GM12878 (cell line): ENCODE results near the gene XAB2. TPM values are rescaled to one million over a fixed set of nuclear protein-coding genes. Genes with fewer than 3 reads are reported as not detected.

Experiments used
- ATF3 ChIP-seq: IDR thresholded peaks from 2 replicates; pipeline ENCODE4 v1.6.1; 2011; ENCODE audit warnings: low read depth, mild to moderate bottlenecking, low read length, moderate library complexity, borderline replicate concordance; ENCODE audit errors: extremely low read depth
- BMI1 ChIP-seq: fragments of 450-650 bp; IDR thresholded peaks from 2 replicates; pipeline ENCODE4 v1.6.1; 2016; ENCODE audit warnings: mild to moderate bottlenecking, moderate library complexity, borderline replicate concordance
- CBX5 ChIP-seq: sonication (generic); IDR thresholded peaks from 2 replicates; pipeline ENCODE4 v1.6.1; 2016; ENCODE audit warnings: low read depth, moderate library complexity, mild to moderate bottlenecking, inconsistent platforms
- CEBPB ChIP-seq, 2 experiments: fragments of 150-350 bp in 1 of 2; IDR thresholded peaks; 2 replicates each; pipeline ENCODE4 v1.6.1; 2012 to 2014; ENCODE audit warnings: low read depth in 2 of 2, low read length in 2 of 2, borderline replicate concordance in 1 of 2, inconsistent platforms in 1 of 2
- EZH2 ChIP-seq: IDR thresholded peaks from 2 replicates; pipeline ENCODE4 v1.6.1; 2012; ENCODE audit warnings: low read depth, mild to moderate bottlenecking, control low read depth, inconsistent platforms, low read length, borderline replicate concordance; ENCODE audit not compliant: control insufficient read depth
- KLF5 ChIP-seq: fragments of 450-650 bp; IDR thresholded peaks from 2 replicates; pipeline ENCODE4 v1.6.1; 2014; ENCODE audit warnings: mild to moderate bottlenecking; ENCODE audit not compliant: partially characterized antibody
- MEF2A ChIP-seq: IDR thresholded peaks from 2 replicates; pipeline ENCODE4 v1.6.1; 2011; ENCODE audit warnings: low read depth, mild to moderate bottlenecking, low read length, moderate library complexity; ENCODE audit not compliant: insufficient read depth
- MTA2 ChIP-seq: fragments of 450-650 bp; IDR thresholded peaks from 2 replicates; pipeline ENCODE4 v1.6.1; 2016; ENCODE audit warnings: low read depth, mild to moderate bottlenecking, moderate library complexity
- PRDM15 ChIP-seq: fragments of 450-650 bp; formaldehyde crosslinking; IDR thresholded peaks from 2 replicates; pipeline ENCODE4 v1.4.0; 2020; ENCODE audit warnings: mild to moderate bottlenecking, moderate library complexity
- RBBP5 ChIP-seq: fragments of 200-600 bp; sonication (generic); conservative IDR thresholded peaks from 2 replicates; pipeline ENCODE4 v1.6.1; 2016
- TCF3 ChIP-seq: IDR thresholded peaks from 2 replicates; pipeline ENCODE4 v1.6.1; 2012; ENCODE audit warnings: low read depth, mild to moderate bottlenecking, low read length, borderline replicate concordance; ENCODE audit not compliant: insufficient read depth
- TCF7 ChIP-seq: IDR thresholded peaks from 2 replicates; pipeline ENCODE4 v1.6.1; 2014; ENCODE audit warnings: antibody characterized with exemption, borderline replicate concordance
- ZNF207 ChIP-seq: fragments of 450-650 bp; IDR thresholded peaks from 2 replicates; pipeline ENCODE4 v1.6.1; 2014; ENCODE audit warnings: antibody characterized with exemption, mild to moderate bottlenecking, borderline replicate concordance
- polyA plus RNA-seq, 11 experiments: library from polyadenylated mRNA; depleted of rRNA in 4 of 11; unstranded in 6 of 11; stranded (reverse) in 5 of 11; fragments of >200 nt; fragmentation: Nextera tagmentation in 4 of 11; fragmentation: Illumina TruSeq in 1 of 11; extraction: Ambion mirVana in 4 of 11; extraction: Trizol in 1 of 11; gene quantifications; 1 replicate in 1 of 11; 2 replicates in 10 of 11; pipeline versions ENCODE4 v1.2.1 to v1.2.3, GENCODE V29; 2011 to 2016; ENCODE audit warnings: inconsistent platforms in 2 of 11, missing spikeins in 2 of 11, low read depth in 1 of 11
- total RNA-seq, 4 experiments: library from RNA; depleted of rRNA in 3 of 4; stranded (reverse); fragments of >200 nt in 3 of 4; fragmentation: Illumina TruSeq in 1 of 4; extraction: Trizol in 1 of 4; gene quantifications; 2 replicates each; pipeline versions ENCODE4 v1.2.1 to v1.2.3, GENCODE V29; 2013 to 2021
- TF ChIP-seq, protein P1 (sequence below): IDR thresholded peaks from 2 replicates; pipeline ENCODE4 v1.6.1; 2012; ENCODE audit warnings: low read length, inconsistent platforms

XAB2 gene
- total and polyA plus RNA-seq, 10 of the 15 experiments (the other 5 are each of a cell fraction or from before 2014, with no cell fraction given), result 0.34 to 45.1 (median 18.8) TPM

DNA sequence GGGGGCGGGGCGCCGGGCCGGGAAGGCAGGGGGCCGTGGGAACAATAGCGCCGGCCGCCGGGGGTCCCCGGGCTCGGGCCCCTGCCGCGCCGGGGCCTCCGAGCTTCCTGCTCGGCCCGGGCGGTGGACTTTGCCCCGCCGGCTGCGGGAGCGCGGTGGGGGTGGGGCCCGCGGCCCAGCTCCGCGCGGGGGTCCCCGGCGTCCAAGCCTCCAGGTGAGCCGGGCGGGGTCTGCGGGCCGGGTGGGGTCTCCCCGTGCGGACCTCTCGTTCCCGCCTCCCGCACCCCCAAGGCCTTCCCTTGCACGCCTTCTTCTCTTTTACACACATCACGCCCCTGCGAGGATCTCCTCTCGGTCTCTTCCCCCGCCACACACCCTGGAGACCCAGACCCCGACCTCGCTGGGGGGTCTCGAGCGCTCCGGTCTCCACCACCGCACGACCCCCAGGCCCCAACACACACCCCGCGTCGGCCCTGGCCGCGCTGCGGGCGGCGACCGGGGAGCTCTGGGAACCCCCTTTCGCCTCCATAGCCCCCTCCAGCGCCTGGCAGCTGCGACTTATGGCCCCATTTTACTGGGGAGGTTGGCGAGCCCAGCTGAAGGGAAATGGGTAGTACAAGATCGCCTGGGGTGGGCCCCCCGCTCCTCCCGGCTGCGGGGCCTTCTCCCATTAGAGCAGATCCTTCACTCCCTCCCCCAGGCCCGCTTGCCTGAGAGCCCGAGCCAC is 33.0 kb downstream of the XAB2 start (continued):
- TF ChIP-seq, protein P1, sequence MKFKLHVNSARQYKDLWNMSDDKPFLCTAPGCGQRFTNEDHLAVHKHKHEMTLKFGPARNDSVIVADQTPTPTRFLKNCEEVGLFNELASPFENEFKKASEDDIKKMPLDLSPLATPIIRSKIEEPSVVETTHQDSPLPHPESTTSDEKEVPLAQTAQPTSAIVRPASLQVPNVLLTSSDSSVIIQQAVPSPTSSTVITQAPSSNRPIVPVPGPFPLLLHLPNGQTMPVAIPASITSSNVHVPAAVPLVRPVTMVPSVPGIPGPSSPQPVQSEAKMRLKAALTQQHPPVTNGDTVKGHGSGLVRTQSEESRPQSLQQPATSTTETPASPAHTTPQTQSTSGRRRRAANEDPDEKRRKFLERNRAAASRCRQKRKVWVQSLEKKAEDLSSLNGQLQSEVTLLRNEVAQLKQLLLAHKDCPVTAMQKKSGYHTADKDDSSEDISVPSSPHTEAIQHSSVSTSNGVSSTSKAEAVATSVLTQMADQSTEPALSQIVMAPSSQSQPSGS, result no peak
- TF ChIP-seq MEF2A (no peak), EZH2 (no peak), CBX5 (no peak), KLF5 (no peak), ATF3 (no peak), RBBP5 (no peak), PRDM15 (no peak), TCF3 (no peak), CEBPB (IDR thresholded peaks at IDR 0.05; ENCODE audit: borderline replicate concordance in 1 of 2, low read depth in 2 of 2, low read length in 2 of 2) (no peak), ZNF207 (no peak), TCF7 (no peak), MTA2 (no peak), BMI1 (no peak)
